Activated CD4-positive, alpha-beta T cell treated with anti-CD3 and anti-CD28 coated beads, Interleukin-2, amount 10 ng/mL, durations not matched to agents 7 days and 5 days (primary cell): ENCODE results near the gene RPL23. TPM values are rescaled to one million over a fixed set of nuclear protein-coding genes. Genes with fewer than 3 reads are reported as not detected.

Source experiments
- CTCF ChIA-PET: fragments of 350-600 bp; sonication (Branson Sonifier 250); formaldehyde crosslinking; loops from one replicate; lab custom pipeline; 2021; ENCODE audit warnings: antibody characterized with exemption; lab: Charles Lee
- POLR2A ChIA-PET: fragments of 350-600 bp; sonication (Branson Sonifier 250); formaldehyde crosslinking; loops from one replicate; lab custom pipeline; 2021; ENCODE audit warnings: antibody characterized with exemption; lab: Charles Lee
- DNase-seq: peaks from one replicate; pipeline ENCODE4 v3.0.0-alpha.2; 2020
- H3K27ac Mint-ChIP-seq: one replicate; pipeline ENCODE4 v1.8.0; 2021; ENCODE audit warnings: mild to moderate bottlenecking, moderate library complexity, mixed read lengths
- H3K27me3 Mint-ChIP-seq: one replicate; pipeline ENCODE4 v1.8.0; 2021; ENCODE audit warnings: mixed read lengths
- H3K36me3 Mint-ChIP-seq: one replicate; pipeline ENCODE4 v1.8.0; 2021; ENCODE audit warnings: low read depth, mixed read lengths
- H3K4me1 Mint-ChIP-seq: one replicate; pipeline ENCODE4 v1.8.0; 2021; ENCODE audit warnings: mixed read lengths
- H3K4me3 Mint-ChIP-seq: one replicate; pipeline ENCODE4 v1.8.0; 2021; ENCODE audit warnings: mild to moderate bottlenecking, moderate library complexity, mixed read lengths
- H3K9me3 Mint-ChIP-seq: one replicate; pipeline ENCODE4 v1.8.0; 2021; ENCODE audit warnings: mixed read lengths
- total RNA-seq, 2 experiments: library from RNA; stranded (reverse); gene quantifications; one replicate each; pipeline ENCODE4 v1.2.3, GENCODE V29; 2021

RPL23 gene
- total RNA-seq, 2 experiments from 2014 or later, result 1,147 to 1,160 TPM

DNA sequence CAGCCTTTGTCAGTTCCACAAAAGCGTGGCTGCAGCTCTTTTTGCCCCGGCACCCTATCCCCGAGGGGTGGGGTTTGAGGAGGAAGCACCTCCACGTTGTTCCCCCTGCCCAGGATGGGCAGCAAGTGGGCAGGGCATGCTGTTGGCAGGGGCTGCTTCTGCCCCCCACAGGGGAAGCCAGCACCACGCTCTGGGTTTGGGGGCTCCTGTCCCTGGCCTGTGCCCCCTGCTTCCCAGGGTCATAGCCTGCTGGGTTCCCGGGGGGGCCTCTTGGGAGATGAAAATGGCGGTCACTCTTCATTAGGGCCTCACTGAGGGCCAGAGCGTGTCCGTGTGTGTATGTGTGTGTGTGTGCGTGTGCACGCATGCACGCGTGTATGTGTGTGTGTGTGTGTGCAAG is 39.1 kb upstream of the RPL23 start:
- H3K27ac Mint-ChIP-seq, result peak overlapping the region; percentile 90
- DNase-seq, result no peak
- H3K4me3 Mint-ChIP-seq, result no peak overlapping the region
- H3K4me1 Mint-ChIP-seq, result peaks cover 89% of the 10 kb centered on the region
- no peaks in the 10 kb centered on the region for H3K27me3 Mint-ChIP-seq
- H3K36me3 Mint-ChIP-seq, result peaks cover 69% of the 10 kb centered on the region
- POLR2A ChIA-PET, result no interaction called here
- no peaks in the 10 kb centered on the region for H3K9me3 Mint-ChIP-seq
- CTCF ChIA-PET, result interaction anchor here (1.4 to 1.6 kb wide), 2 partner anchors 11 to 19 kb away, joined by 4 to 5 read pairs; no protein-coding TSS in a partner anchor

DNA sequence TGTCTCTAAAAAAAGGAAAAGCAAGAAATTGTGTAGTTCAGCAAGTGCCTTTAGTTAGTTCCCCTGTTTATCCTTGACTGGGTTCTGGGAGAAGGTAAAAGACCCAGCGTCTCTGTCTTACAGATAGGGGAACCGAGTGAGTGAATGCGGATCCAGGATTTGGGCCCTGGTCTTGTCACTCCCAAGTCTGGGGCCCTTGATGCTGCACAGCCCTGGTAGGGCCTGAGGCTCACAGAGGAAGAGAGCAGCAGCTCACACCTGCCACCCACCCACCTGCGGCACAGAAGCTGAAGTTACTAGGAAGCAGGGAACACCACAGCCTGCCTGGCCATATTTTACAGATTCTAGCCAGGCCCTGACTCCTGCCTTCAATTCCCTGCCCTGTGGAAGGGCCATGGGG is 38.6 kb upstream of the RPL23 start:
- Mint-ChIP-seq H3K27ac (peak overlapping the region; percentile 90), H3K4me1 (peaks cover 89% of the 10 kb centered on the region), H3K27me3 (no peaks in the 10 kb centered on the region), H3K9me3 (no peaks in the 10 kb centered on the region), H3K36me3 (peaks cover 68% of the 10 kb centered on the region), H3K4me3 (peak overlapping the region; percentile 2)
- POLR2A ChIA-PET, result no interaction called here
- CTCF ChIA-PET, result interaction anchor here (0.9 to 1.6 kb wide), 3 partner anchors 10 to 41 kb away, joined by 3 to 5 read pairs (median 3); no protein-coding TSS in a partner anchor
- DNase-seq, result no peak

DNA sequence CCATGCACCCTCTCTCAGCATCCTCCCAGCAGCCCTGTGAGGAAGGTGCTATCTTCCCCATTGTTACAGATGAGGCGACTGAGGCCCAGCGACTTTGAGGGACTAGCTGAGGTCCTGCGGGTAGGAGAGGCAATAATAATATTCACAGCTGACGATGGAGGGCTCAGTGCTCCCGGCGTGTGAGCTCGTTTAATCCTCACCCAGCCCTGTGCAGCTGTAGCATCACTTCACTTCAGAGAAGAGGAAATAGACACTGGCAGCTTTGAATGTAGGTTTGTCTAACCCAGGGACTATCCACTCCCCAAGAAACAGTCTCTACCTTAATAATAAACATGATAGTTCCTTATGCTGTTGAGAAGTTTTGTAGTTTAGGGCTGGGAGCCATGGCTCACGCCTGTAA is 37.9 kb upstream of the RPL23 start:
- Mint-ChIP-seq H3K9me3 (no peaks in the 10 kb centered on the region), H3K36me3 (peaks cover 61% of the 10 kb centered on the region), H3K4me1 (peaks cover 88% of the 10 kb centered on the region), H3K4me3 (peak overlapping the region; percentile 2), H3K27me3 (no peaks in the 10 kb centered on the region), H3K27ac (peak overlapping the region; percentile 90)
- CTCF ChIA-PET, result interaction anchor here (0.6 to 1.6 kb wide), 4 partner anchors 10 to 70 kb away, joined by 3 to 5 read pairs (median 4); no protein-coding TSS in a partner anchor
- peak; percentile 17 for DNase-seq
- POLR2A ChIA-PET, result no interaction called here

DNA sequence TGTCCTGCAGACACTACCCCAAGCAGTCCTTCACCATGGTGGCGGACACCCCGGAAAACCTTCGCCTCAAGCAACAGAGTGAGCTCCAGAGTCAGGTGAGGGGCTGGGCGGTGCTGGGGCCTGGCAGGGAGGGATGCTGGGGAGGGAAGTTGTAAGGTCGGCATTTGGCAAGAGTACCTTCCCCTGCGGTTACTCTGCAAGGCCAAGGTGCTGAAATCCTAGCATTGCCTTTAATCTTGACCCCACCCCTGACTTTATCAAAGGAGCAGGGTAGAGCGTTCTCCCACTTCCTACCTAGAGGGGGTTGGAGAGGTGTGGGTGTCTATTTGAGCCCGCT is 36.9 kb upstream of the RPL23 start:
- Mint-ChIP-seq H3K27me3 (no peaks in the 10 kb centered on the region), H3K27ac (peak overlapping the region; percentile 81), H3K4me3 (peak overlapping the region; percentile 32), H3K4me1 (peaks cover 88% of the 10 kb centered on the region), H3K36me3 (peaks cover 59% of the 10 kb centered on the region), H3K9me3 (no peaks in the 10 kb centered on the region)
- peak; percentile 35 for DNase-seq
- CTCF ChIA-PET, result interaction anchor here (0.7 to 1.0 kb wide), 2 partner anchors 8 to 11 kb away, joined by 3 read pairs; no protein-coding TSS in a partner anchor
- POLR2A ChIA-PET, result no interaction called here

DNA sequence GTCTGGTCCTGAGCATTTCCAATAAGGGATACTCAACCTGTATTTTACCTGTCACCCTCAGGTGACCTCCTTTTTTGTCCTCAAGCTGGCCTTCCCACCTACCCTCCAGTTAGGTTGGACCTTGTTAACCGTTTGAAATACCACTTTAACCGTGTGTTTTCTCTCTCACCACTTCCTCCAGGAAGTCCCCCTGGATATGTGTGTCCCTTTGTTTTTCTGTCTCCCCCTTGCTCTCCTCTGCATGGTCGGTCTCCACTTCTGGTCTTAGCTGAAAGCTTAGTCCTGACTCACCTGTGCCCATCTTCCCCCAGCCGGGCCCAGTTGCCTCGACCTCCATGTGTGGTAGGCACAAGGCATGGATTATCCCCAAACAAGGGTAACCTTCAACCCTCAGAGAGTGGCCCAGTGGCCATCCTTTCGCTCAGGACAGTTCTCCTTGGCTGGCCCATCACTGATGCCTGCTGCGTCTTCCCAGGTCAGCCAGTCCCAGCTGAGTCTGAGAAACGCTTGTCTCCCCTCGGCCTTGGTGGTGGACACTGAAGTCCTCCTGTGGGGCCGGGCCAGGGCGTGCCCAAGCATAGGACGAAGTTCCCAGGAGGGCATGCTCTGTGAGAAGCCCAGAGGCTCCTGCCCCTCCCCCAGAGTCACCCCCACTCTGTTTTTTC is 36.4 kb upstream of the RPL23 start:
- no peaks in the 10 kb centered on the region for H3K27me3 Mint-ChIP-seq

DNA sequence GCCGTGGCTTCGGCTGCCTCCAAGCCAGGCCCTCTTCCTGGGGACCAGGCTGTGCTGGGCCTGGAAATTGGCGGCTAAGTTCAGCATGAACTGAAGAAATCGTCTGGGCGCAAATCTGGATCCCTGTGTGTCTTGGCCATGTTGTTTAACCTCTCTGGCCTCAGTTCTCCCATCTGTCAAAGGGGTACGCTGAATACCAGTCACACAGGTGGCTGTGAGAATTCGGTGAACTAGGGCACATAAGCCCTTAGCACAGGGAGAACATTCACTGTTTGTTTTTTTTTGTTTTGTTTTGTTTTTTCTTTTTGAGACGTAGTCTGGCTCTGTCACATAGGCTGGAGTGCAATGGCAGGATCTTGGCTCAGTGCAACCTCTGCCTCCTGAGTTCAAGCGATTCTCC is 35.3 kb upstream of the RPL23 start:
- H3K36me3 Mint-ChIP-seq, result peaks cover 59% of the 10 kb centered on the region
- H3K4me3 Mint-ChIP-seq, result no peak overlapping the region
- POLR2A ChIA-PET, result no interaction called here
- H3K4me1 Mint-ChIP-seq, result peaks cover 92% of the 10 kb centered on the region
- H3K9me3 Mint-ChIP-seq, result no peaks in the 10 kb centered on the region
- H3K27ac Mint-ChIP-seq, result peak overlapping the region; percentile 62
- no peaks in the 10 kb centered on the region for H3K27me3 Mint-ChIP-seq
- CTCF ChIA-PET, result no interaction called here
- no peak for DNase-seq

More for the DNA sequence above, 36.4 kb upstream of the RPL23 start:
- Mint-ChIP-seq H3K9me3 (no peaks in the 10 kb centered on the region), H3K4me1 (peaks cover 92% of the 10 kb centered on the region), H3K27ac (peak overlapping the region; percentile 81), H3K36me3 (peaks cover 64% of the 10 kb centered on the region), H3K4me3 (peak overlapping the region; percentile 32)
- POLR2A ChIA-PET, result no interaction called here
- no peak for DNase-seq
- CTCF ChIA-PET, result interaction anchor here (0.7 to 1.0 kb wide), 2 partner anchors 9 to 12 kb away, joined by 3 read pairs; no protein-coding TSS in a partner anchor

DNA sequence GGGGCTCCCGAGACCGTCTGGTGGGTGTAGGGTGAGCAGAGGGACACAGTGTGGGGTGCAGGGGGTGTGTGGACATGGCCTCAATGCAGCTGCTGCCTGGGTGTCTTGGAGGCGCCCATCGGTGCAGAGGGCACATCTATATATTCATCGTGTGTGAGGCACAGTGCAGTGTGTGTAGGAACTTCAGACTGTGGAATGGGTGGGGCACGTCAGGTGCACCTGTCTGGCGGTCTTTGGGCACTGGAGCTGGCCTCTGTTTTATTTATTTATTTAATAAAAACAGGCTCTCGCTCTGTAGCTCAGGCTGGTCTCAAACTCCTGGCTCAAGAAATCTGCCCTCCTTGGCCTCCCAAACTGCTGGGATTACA is 33.1 kb upstream of the RPL23 start:
- Mint-ChIP-seq H3K27ac (peak overlapping the region; percentile 82), H3K4me3 (no peak overlapping the region), H3K4me1 (peaks cover 92% of the 10 kb centered on the region), H3K36me3 (peaks cover 67% of the 10 kb centered on the region), H3K9me3 (no peaks in the 10 kb centered on the region), H3K27me3 (no peaks in the 10 kb centered on the region)
- CTCF ChIA-PET, result interaction anchor here (0.6 to 2.7 kb wide), 4 partner anchors 9 to 85 kb away, joined by 3 to 11 read pairs (median 4); no protein-coding TSS in a partner anchor
- POLR2A ChIA-PET, result no interaction called here
- no peak for DNase-seq

DNA sequence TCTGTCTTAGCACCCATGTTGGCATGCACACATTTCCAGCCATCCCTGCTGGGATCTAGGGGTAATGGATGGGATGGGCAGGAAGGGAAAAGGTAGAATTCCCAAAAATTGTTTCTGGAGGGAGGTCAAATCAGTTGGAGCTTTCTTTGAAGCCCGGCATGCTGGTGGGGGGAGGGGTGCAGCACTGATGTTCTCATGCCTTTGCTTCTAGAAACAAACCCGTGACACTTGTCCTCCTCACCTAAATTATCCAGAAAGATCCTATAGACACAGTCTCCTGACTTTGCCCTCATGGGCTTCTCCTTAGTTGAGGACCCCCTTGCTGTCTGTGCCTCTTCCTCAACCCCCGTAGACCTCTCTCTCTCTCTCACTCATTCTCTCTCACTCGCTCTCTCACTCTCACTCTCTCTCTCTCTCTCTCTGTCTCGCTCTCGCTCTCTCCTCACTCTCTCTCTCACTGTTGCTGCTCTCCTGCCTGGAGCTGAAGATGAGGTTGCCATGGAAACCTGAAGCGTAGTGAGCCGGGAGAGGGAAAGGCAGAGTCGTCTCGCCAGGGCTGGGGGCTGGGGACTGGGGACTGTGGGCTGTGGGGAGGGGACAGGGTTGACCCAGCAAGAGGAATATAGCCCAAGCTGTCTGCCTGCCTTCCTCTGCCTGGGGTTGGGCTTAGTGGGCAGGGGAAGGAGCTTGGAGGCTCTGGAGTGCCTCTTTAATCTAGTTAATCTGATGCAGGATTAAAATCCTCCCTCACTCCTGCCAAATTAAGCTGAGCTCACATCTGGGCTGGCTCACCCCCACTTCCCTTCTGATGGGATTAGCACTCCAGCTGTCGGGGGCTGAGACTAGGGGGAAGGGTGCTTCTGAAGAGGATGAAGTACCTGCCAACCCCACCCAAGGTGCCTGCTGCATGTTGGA is 32.5 kb upstream of the RPL23 start:
- H3K4me1 Mint-ChIP-seq, result peaks cover 92% of the 10 kb centered on the region
- ChIA-PET CTCF (interaction anchor here (0.6 to 2.7 kb wide), 9 partner anchors 8 to 111 kb away, joined by 3 to 11 read pairs (median 4); partner anchors contain the start of gene LASP1NB), POLR2A (interaction anchor here (0.7 kb wide), 1 partner anchor 31 kb away, joined by 5 read pairs; no protein-coding TSS in a partner anchor)
- no peak for DNase-seq
- H3K27ac Mint-ChIP-seq, result peak overlapping the region; percentile 82
- H3K9me3 Mint-ChIP-seq, result no peaks in the 10 kb centered on the region
- H3K27me3 Mint-ChIP-seq, result no peaks in the 10 kb centered on the region
- H3K36me3 Mint-ChIP-seq, result peaks cover 69% of the 10 kb centered on the region
- peak overlapping the region; percentile 21 for H3K4me3 Mint-ChIP-seq

DNA sequence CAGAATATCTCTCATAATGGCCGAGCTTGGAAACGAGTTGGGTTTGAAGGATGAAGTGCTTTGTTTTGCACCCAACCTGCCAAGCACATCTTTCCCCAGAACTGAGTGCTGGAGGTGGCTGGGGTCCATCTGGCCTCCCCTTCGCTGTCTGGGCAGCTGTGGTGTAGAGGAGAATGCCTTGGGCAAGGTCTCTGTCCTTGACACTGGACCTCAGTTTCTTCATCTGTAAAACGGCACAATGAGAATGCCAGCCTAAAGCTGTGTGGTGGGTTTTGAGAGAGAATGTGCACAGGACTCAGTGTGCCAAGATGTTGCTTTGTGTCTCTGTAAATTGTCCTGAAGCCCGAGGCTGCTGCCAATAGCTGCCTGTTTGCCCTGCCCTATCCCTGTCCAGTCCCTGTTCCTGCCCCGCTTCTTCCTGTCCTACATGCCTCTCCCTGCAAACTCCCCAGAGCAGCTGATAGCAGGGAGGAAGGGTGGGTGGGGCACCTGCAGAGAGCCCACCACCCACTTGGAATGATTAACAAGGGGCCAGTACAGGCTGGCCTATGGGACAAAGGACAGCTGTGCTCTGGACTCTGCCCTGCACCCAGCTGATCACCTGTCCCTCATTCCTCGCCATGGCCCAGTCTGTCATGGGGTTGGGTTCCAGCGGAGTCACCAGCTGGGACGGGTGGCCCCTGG is 31.7 kb upstream of the RPL23 start:
- no peaks in the 10 kb centered on the region for H3K27me3 Mint-ChIP-seq
- peaks cover 74% of the 10 kb centered on the region for H3K36me3 Mint-ChIP-seq
- no peaks in the 10 kb centered on the region for H3K9me3 Mint-ChIP-seq
- peaks cover 92% of the 10 kb centered on the region for H3K4me1 Mint-ChIP-seq
- ChIA-PET POLR2A (no interaction called here), CTCF (interaction anchor here (0.6 to 2.7 kb wide), 8 partner anchors 8 to 112 kb away, joined by 3 to 11 read pairs (median 4); partner anchors contain the start of gene LASP1NB)
- peak overlapping the region; percentile 21 for H3K4me3 Mint-ChIP-seq
- peak overlapping the region; percentile 82 for H3K27ac Mint-ChIP-seq
- no peak for DNase-seq

DNA sequence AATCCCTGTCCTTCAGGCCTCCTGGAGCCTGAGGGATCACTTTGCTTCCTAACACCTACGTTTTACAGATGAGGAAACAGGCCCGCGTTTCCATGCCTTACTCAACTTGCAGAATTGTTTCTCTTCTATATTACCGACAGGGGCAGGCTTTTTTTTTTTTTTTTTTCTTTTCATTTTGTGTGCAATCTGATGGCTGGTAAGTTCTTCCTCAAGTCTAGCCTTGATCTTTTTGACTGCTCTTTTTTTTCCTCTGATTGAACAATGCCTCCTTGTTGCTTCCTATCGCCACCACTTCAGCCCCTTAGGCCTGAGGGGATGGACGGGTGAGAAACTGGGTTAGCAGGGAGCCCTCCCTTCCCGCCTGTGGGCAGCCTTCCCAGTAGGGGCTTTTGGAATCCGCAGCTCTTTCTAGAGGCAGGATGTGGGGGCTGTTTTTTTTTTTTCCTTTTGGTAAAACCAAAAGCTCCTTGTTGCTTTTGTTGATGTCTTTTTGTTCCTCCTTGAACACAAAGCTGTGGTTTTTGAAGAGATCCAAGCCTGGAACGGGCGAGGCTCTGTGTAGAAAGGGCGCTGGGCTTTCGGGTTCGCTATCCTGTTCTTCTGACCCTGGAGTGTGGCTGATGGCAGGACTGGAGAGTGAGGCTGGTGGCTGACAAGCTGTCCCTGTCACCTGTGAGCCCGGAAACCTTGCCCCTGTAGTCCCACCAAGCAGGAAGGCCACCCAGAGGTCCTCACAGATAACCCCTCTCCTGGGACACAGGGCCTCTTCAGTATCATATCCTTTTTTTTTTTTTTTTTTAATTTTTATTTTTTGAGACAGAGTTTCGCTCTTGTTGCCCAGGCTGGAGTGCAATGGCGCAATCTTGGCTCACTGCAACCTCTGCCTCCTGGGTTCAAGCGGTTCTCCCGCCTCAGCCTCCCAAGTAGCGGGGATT is 30.3 kb upstream of the RPL23 start:
- peaks cover 73% of the 10 kb centered on the region for H3K36me3 Mint-ChIP-seq
- DNase-seq, result peak; percentile 42
- ChIA-PET POLR2A (no interaction called here), CTCF (interaction anchor here (0.7 to 2.7 kb wide), 3 partner anchors 10 to 547 kb away, joined by 3 to 11 read pairs (median 3); no protein-coding TSS in a partner anchor)
- no peaks in the 10 kb centered on the region for H3K27me3 Mint-ChIP-seq
- peak overlapping the region; percentile 54 for H3K4me3 Mint-ChIP-seq
- peaks cover 89% of the 10 kb centered on the region for H3K4me1 Mint-ChIP-seq
- H3K9me3 Mint-ChIP-seq, result no peaks in the 10 kb centered on the region
- H3K27ac Mint-ChIP-seq, result peak overlapping the region; percentile 88

DNA sequence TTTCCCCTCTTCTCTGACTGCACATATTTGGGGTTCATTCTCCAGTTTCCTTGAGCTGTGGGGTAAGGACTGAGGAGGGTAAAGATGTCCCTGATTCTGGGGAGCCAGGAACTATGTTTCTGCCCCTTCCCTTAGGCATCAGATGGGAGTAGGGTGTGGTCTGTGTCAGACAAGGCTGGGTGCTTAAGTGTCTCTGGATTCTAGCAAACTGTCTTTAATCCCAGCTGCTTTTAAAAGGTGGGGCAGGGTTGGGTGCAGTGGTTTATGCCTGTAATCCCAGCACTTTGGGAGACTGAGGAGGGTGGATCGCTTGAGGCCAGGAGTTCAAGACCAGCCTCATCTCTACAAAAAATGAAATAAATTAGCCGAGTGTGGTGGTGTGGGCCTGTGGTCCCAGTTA is 29.3 kb upstream of the RPL23 start:
- no peak for DNase-seq
- H3K4me3 Mint-ChIP-seq, result peak overlapping the region; percentile 18
- no peaks in the 10 kb centered on the region for H3K27me3 Mint-ChIP-seq
- H3K9me3 Mint-ChIP-seq, result no peaks in the 10 kb centered on the region
- peaks cover 90% of the 10 kb centered on the region for H3K4me1 Mint-ChIP-seq
- H3K27ac Mint-ChIP-seq, result peak overlapping the region; percentile 88
- peaks cover 75% of the 10 kb centered on the region for H3K36me3 Mint-ChIP-seq
- ChIA-PET POLR2A (no interaction called here), CTCF (interaction anchor here (1.6 kb wide), 2 partner anchors 10 to 14 kb away, joined by 5 read pairs; no protein-coding TSS in a partner anchor)
